Nephron (organoid): ENCODE measurements around the gene ANO1.

Experiments
- H3K27ac Mint-ChIP-seq, 3 experiments: 2 replicates each; pipeline ENCODE4 v1.8.0; 2020; ENCODE audit warnings: mixed read lengths in 3 of 3, mild to moderate bottlenecking in 2 of 3, moderate library complexity in 1 of 3
- H3K27me3 Mint-ChIP-seq: 2 replicates; pipeline ENCODE4 v1.8.0; 2021; ENCODE audit warnings: low read depth, mild to moderate bottlenecking, moderate library complexity, mixed read lengths
- H3K36me3 Mint-ChIP-seq: 2 replicates; pipeline ENCODE4 v1.8.0; 2020; ENCODE audit warnings: low read depth, mixed read lengths
- H3K4me1 Mint-ChIP-seq: 2 replicates; pipeline ENCODE4 v1.8.0; 2020; ENCODE audit warnings: mixed read lengths
- H3K4me3 Mint-ChIP-seq, 3 experiments: 2 replicates each; pipeline ENCODE4 v1.8.0; 2020; ENCODE audit warnings: mild to moderate bottlenecking in 3 of 3, mixed read lengths in 3 of 3, moderate library complexity in 2 of 3
- H3K9me3 Mint-ChIP-seq: 2 replicates; pipeline ENCODE4 v1.8.0; 2020; ENCODE audit warnings: mixed read lengths
- CTCF ChIP-seq, 3 experiments: fragments of 200-600 bp; sonication (generic); IDR thresholded peaks; one replicate each; pipeline ENCODE4 v1.5.0; 2021; ENCODE audit warnings: antibody characterized with exemption in 3 of 3; ENCODE audit not compliant: unreplicated experiment in 3 of 3

Gene ANO1

GRCh38 chr11:70116386-70117065 lies 38.4 kb downstream of the ANO1 start:
- no peak for TF ChIP-seq CTCF (IDR thresholded peaks at IDR 0.05; ENCODE audit: unreplicated experiment in 3 of 3)
- Mint-ChIP-seq H3K9me3 (no peaks in the 10 kb centered on the region), H3K27me3 (peaks cover 16% of the 10 kb centered on the region), H3K4me3 (no peak overlapping the region), H3K36me3 (peaks cover 3% of the 10 kb centered on the region), H3K27ac (no peak overlapping the region), H3K4me1 (peaks cover 15% of the 10 kb centered on the region)

GRCh38 chr11:70117567-70118145 lies 39.5 kb downstream of the ANO1 start:
- Mint-ChIP-seq H3K4me3 (no peak overlapping the region), H3K4me1 (peaks cover 8% of the 10 kb centered on the region)
- no peak for TF ChIP-seq CTCF (IDR thresholded peaks at IDR 0.05; ENCODE audit: unreplicated experiment in 3 of 3)

GRCh38 chr11:70118642-70119041 lies 40.5 kb downstream of the ANO1 start:
- Mint-ChIP-seq H3K4me1 (peaks cover 6% of the 10 kb centered on the region), H3K36me3 (peaks cover 3% of the 10 kb centered on the region), H3K9me3 (no peaks in the 10 kb centered on the region), H3K4me3 (no peak overlapping the region), H3K27me3 (peaks cover 20% of the 10 kb centered on the region), H3K27ac (no peak overlapping the region)
- no peak for TF ChIP-seq CTCF (IDR thresholded peaks at IDR 0.05; ENCODE audit: unreplicated experiment in 3 of 3)

More at GRCh38 chr11:70117567-70118145, 39.5 kb downstream of the ANO1 start:
- Mint-ChIP-seq H3K27me3 (peaks cover 17% of the 10 kb centered on the region), H3K9me3 (no peaks in the 10 kb centered on the region), H3K36me3 (peaks cover 3% of the 10 kb centered on the region), H3K27ac (no peak overlapping the region)

GRCh38 chr11:70119502-70119901 lies 41.4 kb downstream of the ANO1 start:
- H3K36me3 Mint-ChIP-seq = peaks cover 3% of the 10 kb centered on the region
- no peaks in the 10 kb centered on the region for H3K4me1 Mint-ChIP-seq
- no peak for TF ChIP-seq CTCF (IDR thresholded peaks at IDR 0.05; ENCODE audit: unreplicated experiment in 3 of 3)
- H3K9me3 Mint-ChIP-seq = no peaks in the 10 kb centered on the region
- H3K4me3 Mint-ChIP-seq = no peak overlapping the region
- H3K27me3 Mint-ChIP-seq = peaks cover 20% of the 10 kb centered on the region
- no peak overlapping the region for H3K27ac Mint-ChIP-seq

- Mint-ChIP-seq H3K4me1 (no peaks in the 10 kb centered on the region), H3K4me3 (no peak overlapping the region), H3K27me3 (peaks cover 20% of the 10 kb centered on the region), H3K27ac (no peak overlapping the region), H3K36me3 (peaks cover 3% of the 10 kb centered on the region), H3K9me3 (no peaks in the 10 kb centered on the region)
- no peak for TF ChIP-seq CTCF (IDR thresholded peaks at IDR 0.05; ENCODE audit: unreplicated experiment in 3 of 3)
Observed at GRCh38 chr11:70120674-70121073, 42.6 kb downstream of the ANO1 start.
